Common myeloid progenitor, CD34-positive (primary cell): ENCODE results near the gene VAC14.

Experiments
- CTCF ChIA-PET: fragments of 350-600 bp; sonication (Branson Sonifier 250); formaldehyde crosslinking; loops from one replicate; lab custom pipeline; 2021; ENCODE audit warnings: antibody characterized with exemption; lab: Charles Lee
- POLR2A ChIA-PET: fragments of 350-600 bp; sonication (Branson Sonifier 250); formaldehyde crosslinking; loops from one replicate; lab custom pipeline; 2021; ENCODE audit warnings: antibody characterized with exemption; lab: Charles Lee
- DNase-seq, 3 donors: peaks; one replicate each; pipeline versions ENCODE4 v3.0.0 to v3.0.0-alpha.2; 2013
- H3K27ac ChIP-seq, 2 experiments: 1 replicate in 1 of 2; 2 replicates in 1 of 2; pipeline ENCODE4 v1.7.0; 2013; ENCODE audit warnings: inconsistent platforms in 2 of 2, low read length in 2 of 2, mild to moderate bottlenecking in 2 of 2, low read depth in 1 of 2, moderate library complexity in 1 of 2; ENCODE audit not compliant: severe bottlenecking in 2 of 2, insufficient read depth in 1 of 2, poor library complexity in 1 of 2
- H3K27me3 ChIP-seq, 5 experiments: replicated peaks in 2 of 5; 1 replicate in 3 of 5; 2 replicates in 2 of 5; pipeline versions ENCODE4 v1.6.1 to v1.7.0; 2013; ENCODE audit warnings: low read length in 4 of 5, mild to moderate bottlenecking in 2 of 5, moderate library complexity in 2 of 5, inconsistent platforms in 1 of 5; ENCODE audit not compliant: insufficient read depth in 5 of 5, control insufficient read depth in 4 of 5
- H3K36me3 ChIP-seq, 4 experiments: 1 replicate in 2 of 4; 2 replicates in 2 of 4; pipeline versions ENCODE4 v1.6.1 to v1.7.0; 2013; ENCODE audit warnings: low read length in 3 of 4, control low read depth in 1 of 4, mild to moderate bottlenecking in 1 of 4; ENCODE audit not compliant: control insufficient read depth in 4 of 4, insufficient read depth in 4 of 4
- H3K4me1 ChIP-seq, 4 experiments: 1 replicate in 3 of 4; 2 replicates in 1 of 4; pipeline versions ENCODE4 v1.6.1 to v1.7.1; 2013; ENCODE audit warnings: low read length in 3 of 4, mild to moderate bottlenecking in 3 of 4, control low read depth in 1 of 4, inconsistent platforms in 1 of 4, moderate library complexity in 1 of 4; ENCODE audit not compliant: control insufficient read depth in 4 of 4, insufficient read depth in 4 of 4; ENCODE audit errors: control extremely low read depth in 1 of 4
- H3K4me3 ChIP-seq, 7 experiments: 1 replicate in 4 of 7; 2 replicates in 3 of 7; pipeline versions ENCODE4 v1.5.1 to v1.7.0; 2013; ENCODE audit warnings: mild to moderate bottlenecking in 7 of 7, low read length in 6 of 7, moderate library complexity in 6 of 7, inconsistent platforms in 2 of 7, low read depth in 2 of 7, control low read depth in 1 of 7; ENCODE audit not compliant: insufficient read depth in 4 of 7, control insufficient read depth in 1 of 7; ENCODE audit errors: extremely low read depth in 1 of 7
- H3K9me3 ChIP-seq, 5 experiments: 1 replicate in 4 of 5; 2 replicates in 1 of 5; pipeline versions ENCODE4 v1.6.1 to v1.7.1; 2013; ENCODE audit warnings: low read length in 4 of 5, mild to moderate bottlenecking in 2 of 5, inconsistent platforms in 1 of 5, low read depth in 1 of 5, moderate library complexity in 1 of 5; ENCODE audit not compliant: control insufficient read depth in 4 of 5, insufficient read depth in 2 of 5; ENCODE audit errors: control extremely low read depth in 1 of 5
- WGBS: methylation state at CpG from one replicate; pipeline ENCODE4 v1.1.5; 2013; ENCODE audit not compliant: insufficient coverage; 5-methylcytosine and 5-hydroxymethylcytosine counted together

VAC14 gene

DNA sequence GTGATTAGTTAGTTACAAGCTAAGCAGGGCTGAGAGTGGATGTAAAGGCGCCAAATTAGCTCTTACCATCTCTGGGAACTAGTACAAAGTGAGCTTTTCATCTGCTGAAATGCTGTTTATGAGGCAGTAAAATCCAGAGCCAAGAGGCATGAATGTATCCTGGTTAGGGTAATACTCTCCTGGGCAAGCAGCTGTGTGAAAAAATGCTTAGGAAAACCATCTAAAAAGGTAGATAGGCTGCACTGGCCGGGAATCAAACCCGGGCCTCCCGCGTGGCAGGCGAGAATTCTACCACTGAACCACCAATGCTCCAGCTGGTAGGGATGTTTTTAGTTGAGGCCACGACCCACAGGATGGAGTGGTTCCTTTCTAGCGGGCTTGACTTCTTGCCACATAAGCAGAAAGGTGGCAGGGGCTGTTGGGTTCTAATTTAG, 23.0 kb downstream of the VAC14 start:
- H3K4me1 ChIP-seq = peaks cover 0 to 1% (median 0%) of the 10 kb centered on the region in 4 experiments
- ChIA-PET POLR2A (no interaction called here), CTCF (interaction anchor here (1.5 kb wide), 1 partner anchor 15 kb away, joined by 3 read pairs; no protein-coding TSS in a partner anchor)
- peaks cover 16 to 75% (median 59%) of the 10 kb centered on the region in 4 experiments for H3K36me3 ChIP-seq
- peaks cover 0 to 12% (median 8%) of the 10 kb centered on the region in 5 experiments for H3K9me3 ChIP-seq
- DNase-seq = no peak
- no peaks in the 10 kb centered on the region for H3K27me3 ChIP-seq
- H3K4me3 ChIP-seq = no peak overlapping the region
- 100% methylated on average over 6 of the region's 8 CpGs for WGBS
- no peak overlapping the region for H3K27ac ChIP-seq

GRCh38 chr16:70777496-70777895, 23.5 kb downstream of the VAC14 start:
- Histone ChIP-seq H3K27me3 (no peaks in the 10 kb centered on the region), H3K27ac (no peak overlapping the region), H3K4me3 (no peak overlapping the region), H3K4me1 (no peaks in the 10 kb centered on the region), H3K9me3 (peaks cover 0 to 12% (median 8%) of the 10 kb centered on the region in 5 experiments), H3K36me3 (peaks cover 11 to 73% (median 58%) of the 10 kb centered on the region in 4 experiments)
- 98% methylated on average over 9 of the region's 9 CpGs for WGBS
- CTCF ChIA-PET = no interaction called here
- DNase-seq = no peak
- POLR2A ChIA-PET = no interaction called here

GRCh38 chr16:70775399-70775798, 25.6 kb downstream of the VAC14 start:
- POLR2A ChIA-PET = no interaction called here
- no peaks in the 10 kb centered on the region for H3K27me3 ChIP-seq
- no peak overlapping the region for H3K4me3 ChIP-seq
- H3K9me3 ChIP-seq = no peaks in the 10 kb centered on the region
- no peak for DNase-seq
- H3K36me3 ChIP-seq = peaks cover 0 to 65% (median 46%) of the 10 kb centered on the region in 4 experiments
- peaks cover 0 to 4% (median 0%) of the 10 kb centered on the region in 4 experiments for H3K4me1 ChIP-seq
- CTCF ChIA-PET = interaction anchor here (0.7 to 1.7 kb wide), 4 partner anchors 9 to 96 kb away, joined by 3 to 6 read pairs (median 3); no protein-coding TSS in a partner anchor
- 96% methylated on average over 2 of the region's 4 CpGs for WGBS
- no peak overlapping the region for H3K27ac ChIP-seq

DNA sequence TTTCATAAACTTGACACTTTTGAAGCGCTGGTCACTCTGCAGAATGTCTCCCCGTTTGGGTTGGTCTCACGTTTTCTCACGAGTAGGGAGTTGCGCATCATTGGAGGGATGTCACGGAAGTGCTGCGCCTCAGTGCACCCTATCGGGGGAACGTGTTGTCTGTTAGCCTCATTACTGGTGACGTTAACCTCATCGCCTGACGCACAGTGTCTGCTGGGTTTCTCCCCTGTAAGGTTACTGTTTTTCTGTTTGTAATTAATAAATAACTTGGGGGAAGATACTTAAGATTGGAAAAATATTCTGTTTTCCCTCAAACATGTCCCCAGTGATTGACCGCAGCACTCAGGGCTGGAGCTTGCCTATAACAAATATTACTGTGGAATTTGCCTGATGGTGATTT, 26.7 kb downstream of the VAC14 start:
- WGBS = 98% methylated on average over 12 of the region's 13 CpGs
- ChIA-PET CTCF (no interaction called here), POLR2A (no interaction called here)
- H3K4me1 ChIP-seq = peaks cover 0 to 4% (median 0%) of the 10 kb centered on the region in 4 experiments
- no peaks in the 10 kb centered on the region for H3K27me3 ChIP-seq
- no peak overlapping the region for H3K4me3 ChIP-seq
- H3K27ac ChIP-seq = no peak overlapping the region
- no peaks in the 10 kb centered on the region for H3K9me3 ChIP-seq
- no peak for DNase-seq
- peaks cover 0 to 66% (median 45%) of the 10 kb centered on the region in 4 experiments for H3K36me3 ChIP-seq

DNA sequence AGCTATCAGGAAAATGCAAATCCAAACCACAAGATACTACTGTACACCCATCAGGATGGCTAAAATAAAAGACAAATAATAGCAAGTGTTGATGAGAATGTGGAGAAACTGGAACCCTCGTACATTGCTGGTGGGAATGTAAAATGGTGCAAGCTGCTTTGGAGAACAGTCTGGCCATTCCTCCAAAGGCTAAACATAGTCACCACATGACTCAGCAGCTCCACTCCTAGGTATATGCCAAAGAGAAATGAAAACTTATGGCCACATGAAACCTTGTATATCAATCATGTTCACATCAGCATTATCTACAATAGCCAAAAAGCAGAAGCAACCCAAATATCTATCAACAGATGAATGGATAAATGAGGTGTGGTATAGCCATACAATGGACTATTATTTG, 28.5 kb downstream of the VAC14 start:
- Histone ChIP-seq H3K27ac (no peak overlapping the region), H3K4me1 (peaks cover 0 to 4% (median 0%) of the 10 kb centered on the region in 4 experiments), H3K27me3 (no peaks in the 10 kb centered on the region), H3K4me3 (no peak overlapping the region), H3K9me3 (no peaks in the 10 kb centered on the region), H3K36me3 (peaks cover 0 to 60% (median 40%) of the 10 kb centered on the region in 4 experiments)
- WGBS = no CpG with 5 or more reads among the region's 1 CpG
- ChIA-PET POLR2A (no interaction called here), CTCF (interaction anchor here (0.9 to 9.2 kb wide), 15 partner anchors 11 to 198 kb away, joined by 3 to 97 read pairs (median 7); no protein-coding TSS in a partner anchor)
- no peak for DNase-seq

DNA sequence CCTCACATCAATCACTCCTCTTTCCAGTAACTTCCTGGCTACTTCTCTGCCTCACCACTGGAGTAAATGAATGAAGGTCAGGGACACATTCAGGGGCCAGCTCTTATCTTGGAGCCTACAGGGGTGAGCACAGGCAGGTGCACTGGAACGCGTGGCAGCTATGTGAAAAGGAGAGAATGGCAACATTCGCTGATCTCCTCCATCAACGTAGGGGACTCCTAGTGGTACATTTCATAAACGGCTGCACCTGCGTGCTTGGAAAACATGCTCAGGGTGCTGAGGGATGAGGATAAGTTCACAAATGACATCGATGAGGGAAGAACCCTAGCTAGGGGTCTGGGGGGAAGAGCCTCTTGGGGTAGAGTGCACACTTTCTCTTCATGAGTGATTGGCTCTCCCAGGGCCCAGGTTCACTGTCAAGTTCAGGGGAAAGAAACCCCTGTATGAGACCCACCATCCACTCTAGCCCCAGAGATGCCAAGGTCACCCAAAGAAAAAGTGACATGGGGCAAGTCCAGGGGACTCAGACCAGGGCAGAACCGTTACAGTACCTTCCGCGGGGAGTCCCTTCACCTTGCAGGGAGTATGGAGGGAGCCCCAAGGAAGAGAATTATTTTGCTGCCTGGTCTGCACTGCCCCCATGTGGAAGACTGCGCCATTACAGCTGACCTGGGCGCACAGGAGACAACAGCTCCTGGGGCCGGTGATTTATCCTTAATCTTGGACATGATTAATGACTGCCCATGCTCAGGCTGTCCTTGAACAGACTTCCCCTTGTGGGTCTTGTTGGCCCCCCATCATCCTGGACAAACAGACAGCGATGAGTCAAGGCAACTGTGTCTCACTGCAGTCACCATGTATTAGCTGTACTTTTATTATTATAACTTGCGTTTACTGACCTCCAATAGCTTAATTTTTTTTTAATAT, 30.1 kb downstream of the VAC14 start:
- peaks cover 0 to 65% (median 44%) of the 10 kb centered on the region in 4 experiments for H3K36me3 ChIP-seq
- POLR2A ChIA-PET = interaction anchor here (0.6 to 0.8 kb wide), 4 partner anchors 13 to 138 kb away, joined by 3 to 8 read pairs (median 4); no protein-coding TSS in a partner anchor
- WGBS = 51% methylated on average over 13 of the region's 15 CpGs
- DNase-seq = peak; percentile 40 to 70 (median 69)
- no peaks in the 10 kb centered on the region for H3K9me3 ChIP-seq
- H3K4me1 ChIP-seq = peaks cover 0 to 4% (median 0%) of the 10 kb centered on the region in 4 experiments
- peak overlapping the region in 1 of 7 experiments; percentile 11 for H3K4me3 ChIP-seq
- no peak overlapping the region for H3K27ac ChIP-seq
- CTCF ChIA-PET = interaction anchor here (0.6 to 9.2 kb wide), 44 partner anchors 9 to 262 kb away, joined by 3 to 97 read pairs (median 4); no protein-coding TSS in a partner anchor
- no peaks in the 10 kb centered on the region for H3K27me3 ChIP-seq
